Nephron progenitor cell (in vitro differentiated cells): ENCODE results near the gene IL5RA.

ENCODE experiments used
- DNase-seq: peaks from one replicate; pipeline ENCODE4 v3.0.0; 2021
- H3K27ac Mint-ChIP-seq: 2 replicates; pipeline ENCODE4 v1.8.0; 2021; ENCODE audit warnings: mild to moderate bottlenecking, moderate library complexity, mixed read lengths
- H3K27me3 Mint-ChIP-seq: 2 replicates; pipeline ENCODE4 v1.8.0; 2021; ENCODE audit warnings: mild to moderate bottlenecking, low read depth, mixed read lengths; ENCODE audit not compliant: poor library complexity
- H3K36me3 Mint-ChIP-seq: 2 replicates; pipeline ENCODE4 v1.8.0; 2021; ENCODE audit warnings: low read depth, mixed read lengths
- H3K4me1 Mint-ChIP-seq: 2 replicates; pipeline ENCODE4 v1.8.0; 2021; ENCODE audit warnings: mixed read lengths
- H3K4me3 Mint-ChIP-seq: 2 replicates; pipeline ENCODE4 v1.8.0; 2021; ENCODE audit warnings: mild to moderate bottlenecking, moderate library complexity, mixed read lengths
- H3K9me3 Mint-ChIP-seq: 2 replicates; pipeline ENCODE4 v1.8.0; 2021; ENCODE audit warnings: mild to moderate bottlenecking, moderate library complexity, mixed read lengths
- CTCF ChIP-seq: fragments of 200-600 bp; sonication (generic); IDR thresholded peaks from 2 replicates; pipeline ENCODE4 v1.5.0; 2021; ENCODE audit warnings: antibody characterized with exemption

IL5RA gene

GRCh38 chr3:3059645-3060044, 50.5 kb downstream of the IL5RA start:
- Mint-ChIP-seq H3K27ac (no peak overlapping the region), H3K27me3 (peaks cover 9% of the 10 kb centered on the region), H3K9me3 (no peaks in the 10 kb centered on the region), H3K36me3 (no peaks in the 10 kb centered on the region), H3K4me3 (no peak overlapping the region), H3K4me1 (peaks cover 13% of the 10 kb centered on the region)
- DNase-seq = no peak
- no peak for TF ChIP-seq CTCF

DNA sequence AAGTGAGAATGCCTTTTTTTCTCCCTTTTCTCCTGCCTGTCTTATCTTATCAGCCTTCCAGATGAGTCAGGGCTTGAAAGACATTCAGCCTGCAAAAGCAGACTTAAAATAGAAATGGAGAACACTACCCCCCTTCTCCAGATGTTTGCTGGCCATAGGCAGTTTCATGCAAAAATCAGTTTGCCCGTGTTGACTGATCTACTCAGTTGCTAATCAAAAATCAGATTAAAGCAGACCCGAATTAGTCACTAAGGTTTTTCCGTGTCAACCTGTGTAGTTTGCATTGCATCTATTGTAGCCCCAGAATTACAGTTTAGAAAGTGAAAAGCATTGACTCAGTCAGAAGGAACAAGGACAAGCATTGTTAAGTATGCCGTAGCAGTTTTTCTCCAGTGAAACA, 56.2 kb downstream of the IL5RA start:
- no peak for TF ChIP-seq CTCF
- Mint-ChIP-seq H3K9me3 (no peaks in the 10 kb centered on the region), H3K27me3 (peaks cover 5% of the 10 kb centered on the region), H3K27ac (no peak overlapping the region), H3K4me3 (no peak overlapping the region), H3K36me3 (no peaks in the 10 kb centered on the region), H3K4me1 (no peaks in the 10 kb centered on the region)
- no peak for DNase-seq

- H3K27ac Mint-ChIP-seq = peak overlapping the region; percentile 34
- H3K36me3 Mint-ChIP-seq = peaks cover 4% of the 10 kb centered on the region
- peaks cover 2% of the 10 kb centered on the region for H3K9me3 Mint-ChIP-seq
- no peak for DNase-seq
- TF ChIP-seq CTCF = no peak
- H3K4me1 Mint-ChIP-seq = peaks cover 37% of the 10 kb centered on the region
- peak overlapping the region; percentile 1 for H3K4me3 Mint-ChIP-seq
- H3K27me3 Mint-ChIP-seq = no peaks in the 10 kb centered on the region
Measured at GRCh38 chr3:3038201-3038991, 71.8 kb downstream of the IL5RA start.

DNA sequence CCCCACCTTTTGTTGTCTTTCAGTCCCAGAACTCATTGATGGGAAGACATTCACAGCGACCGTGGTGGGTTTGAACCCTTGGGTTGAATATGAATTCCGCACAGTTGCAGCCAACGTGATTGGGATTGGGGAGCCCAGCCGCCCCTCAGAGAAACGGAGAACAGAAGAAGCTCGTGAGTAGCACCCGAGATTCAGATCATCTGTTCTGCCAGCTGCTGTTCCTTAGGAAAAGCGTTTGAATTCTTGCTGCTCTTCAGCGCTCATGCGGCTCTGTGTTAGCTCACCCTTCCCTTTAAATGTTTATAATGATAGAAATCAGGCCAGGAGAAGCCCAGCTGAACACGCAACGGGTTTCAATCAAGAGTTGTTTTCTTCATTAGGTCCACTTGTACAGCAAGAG, 73.0 kb downstream of the IL5RA start:
- no peaks in the 10 kb centered on the region for H3K27me3 Mint-ChIP-seq
- no peak overlapping the region for H3K4me3 Mint-ChIP-seq

GRCh38 chr3:3031326-3031725, 78.8 kb downstream of the IL5RA start:
- Mint-ChIP-seq H3K9me3 (no peaks in the 10 kb centered on the region), H3K4me3 (no peak overlapping the region), H3K4me1 (peaks cover 23% of the 10 kb centered on the region), H3K36me3 (no peaks in the 10 kb centered on the region), H3K27me3 (no peaks in the 10 kb centered on the region), H3K27ac (no peak overlapping the region)
- DNase-seq = no peak
- no peak for TF ChIP-seq CTCF

More for the DNA sequence above, 73.0 kb downstream of the IL5RA start:
- TF ChIP-seq CTCF = no peak
- Mint-ChIP-seq H3K36me3 (peaks cover 4% of the 10 kb centered on the region), H3K27ac (peak overlapping the region; percentile 78), H3K9me3 (no peaks in the 10 kb centered on the region), H3K4me1 (peaks cover 48% of the 10 kb centered on the region)
- DNase-seq = no peak

DNA sequence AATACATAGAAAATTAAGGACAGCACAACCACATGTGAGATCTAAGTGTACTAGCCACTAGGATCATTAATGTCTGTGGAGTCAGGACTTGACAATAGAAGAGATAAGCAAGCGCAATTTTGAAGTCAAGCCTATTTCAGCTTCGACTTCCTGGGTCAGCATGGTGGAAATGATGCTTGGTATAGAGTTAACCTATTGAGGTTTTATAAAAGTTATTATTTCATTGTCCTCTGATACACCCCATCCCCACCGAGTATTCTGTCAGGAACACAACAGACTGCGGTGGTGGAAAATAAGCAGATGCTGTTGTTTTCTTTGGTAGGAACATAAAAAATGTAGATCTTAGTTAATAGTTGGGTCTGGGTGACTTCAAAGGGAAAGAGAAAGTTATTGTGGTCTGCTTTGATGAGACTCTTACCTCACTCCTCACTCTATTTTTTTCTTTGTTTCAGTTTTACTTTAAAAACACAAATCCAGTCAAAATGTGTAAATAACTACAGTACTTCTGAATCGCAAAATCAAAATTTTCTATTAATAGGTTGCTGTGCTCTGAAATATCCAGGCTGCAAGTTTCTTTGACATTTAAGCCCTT, 82.1 kb downstream of the IL5RA start:
- Mint-ChIP-seq H3K27me3 (no peaks in the 10 kb centered on the region), H3K36me3 (no peaks in the 10 kb centered on the region), H3K4me3 (no peak overlapping the region), H3K9me3 (no peaks in the 10 kb centered on the region), H3K27ac (no peak overlapping the region), H3K4me1 (peaks cover 19% of the 10 kb centered on the region)
- TF ChIP-seq CTCF = no peak
- DNase-seq = no peak
